Neural progenitor cell (in vitro differentiated cells): ENCODE data around the gene RTN4RL2. TPM values are rescaled to one million over a fixed set of nuclear protein-coding genes. Genes with fewer than 3 reads are reported as not detected.
A peak's percentile ranks its signal among the peaks of the same experiment; 100 is the strongest.

Experiments used
- DNase-seq: peaks from one replicate; pipeline ENCODE4 v3.0.0-alpha.2; 2016; ENCODE audit warnings: low spot score
- H2AFZ ChIP-seq: fragments of 200-600 bp; sonication (generic); replicated peaks from 2 replicates; pipeline ENCODE4 v1.6.1; 2016; ENCODE audit warnings: antibody characterized with exemption
- H3F3A ChIP-seq: fragments of 200-600 bp; sonication (generic); 2 replicates; pipeline ENCODE4 v1.6.1; 2016; ENCODE audit warnings: antibody characterized with exemption, low read depth
- H3K27ac ChIP-seq: fragments of 200-600 bp; sonication (generic); 2 replicates; pipeline ENCODE4 v1.5.1; 2016; ENCODE audit warnings: mild to moderate bottlenecking
- H3K27me3 ChIP-seq: fragments of 200-600 bp; sonication (generic); 2 replicates; pipeline ENCODE4 v1.6.1; 2016; ENCODE audit warnings: mild to moderate bottlenecking, moderate library complexity
- H3K36me3 ChIP-seq: fragments of 200-600 bp; sonication (generic); 2 replicates; pipeline ENCODE4 v1.5.1; 2016
- H3K4me1 ChIP-seq: fragments of 200-600 bp; sonication (generic); 2 replicates; pipeline ENCODE4 v1.6.1; 2016; ENCODE audit warnings: mixed run types
- H3K4me2 ChIP-seq: fragments of 200-600 bp; sonication (generic); 2 replicates; pipeline ENCODE4 v1.6.1; 2016
- H3K4me3 ChIP-seq: fragments of 200-600 bp; sonication (generic); 2 replicates; pipeline ENCODE4 v1.5.1; 2016
- H3K79me2 ChIP-seq: fragments of 200-600 bp; sonication (generic); 2 replicates; pipeline ENCODE4 v1.6.1; 2016; ENCODE audit warnings: low read depth
- H3K9ac ChIP-seq: fragments of 200-600 bp; sonication (generic); 2 replicates; pipeline ENCODE4 v1.6.1; 2016
- H3K9me3 ChIP-seq: fragments of 200-600 bp; sonication (generic); 2 replicates; pipeline ENCODE4 v1.5.1; 2016; ENCODE audit warnings: low read depth
- H4K20me1 ChIP-seq: fragments of 200-600 bp; sonication (generic); 2 replicates; pipeline ENCODE4 v1.6.1; 2016; ENCODE audit warnings: low read depth
- H3K27ac Mint-ChIP-seq: 3 replicates; pipeline ENCODE4 v1.8.0; 2021; ENCODE audit warnings: mixed read lengths
- H3K27me3 Mint-ChIP-seq: 2 replicates; pipeline ENCODE4 v1.8.0; 2022; ENCODE audit warnings: low read depth, mild to moderate bottlenecking, inconsistent platforms, moderate library complexity, mixed read lengths; ENCODE audit not compliant: insufficient read depth
- H3K36me3 Mint-ChIP-seq: 3 replicates; pipeline ENCODE4 v1.8.0; 2021; ENCODE audit warnings: mixed read lengths
- H3K4me1 Mint-ChIP-seq: 3 replicates; pipeline ENCODE4 v1.8.0; 2021; ENCODE audit warnings: mixed read lengths
- H3K4me3 Mint-ChIP-seq: 3 replicates; pipeline ENCODE4 v1.8.0; 2021; ENCODE audit warnings: mild to moderate bottlenecking, moderate library complexity, mixed read lengths
- H3K9me3 Mint-ChIP-seq: 3 replicates; pipeline ENCODE4 v1.8.0; 2020; ENCODE audit warnings: mixed read lengths
- EZH2 ChIP-seq: fragments of 200-600 bp; sonication (generic); IDR thresholded peaks from 2 replicates; pipeline ENCODE4 v1.6.1; 2017; ENCODE audit warnings: antibody characterized with exemption, mild to moderate bottlenecking, moderate library complexity
- EZH2phosphoT487 ChIP-seq: fragments of 200-600 bp; sonication (generic); IDR thresholded peaks from 2 replicates; pipeline ENCODE4 v1.6.1; 2017; ENCODE audit warnings: antibody characterized with exemption
- total RNA-seq: library from RNA; depleted of rRNA; stranded (reverse); fragments of >200 nt; gene quantifications from 2 replicates; pipeline ENCODE4 v1.2.3, GENCODE V29; 2015; ENCODE audit warnings: low replicate concordance
- TF ChIP-seq, protein P1 (sequence below): fragments of 200-600 bp; sonication (generic); IDR thresholded peaks from 2 replicates; pipeline ENCODE4 v1.5.1; 2017; ENCODE audit warnings: antibody characterized with exemption, mild to moderate bottlenecking

RTN4RL2 gene
- total RNA-seq, 1 donor from 2014 or later = 0.13 TPM

GRCh38 chr11:57477507-57478189, 17.3 kb downstream of the RTN4RL2 start:
- H3K27ac Mint-ChIP-seq = no peak overlapping the region
- no peak overlapping the region for H3K4me3 ChIP-seq
- no peaks in the 10 kb centered on the region for H3K9me3 ChIP-seq
- peaks cover 24% of the 10 kb centered on the region for H4K20me1 ChIP-seq
- H3K36me3 ChIP-seq = no peaks in the 10 kb centered on the region
- peaks cover 65% of the 10 kb centered on the region for H3K27me3 Mint-ChIP-seq
- peaks cover 92% of the 10 kb centered on the region for H3K27me3 ChIP-seq
- H3K9ac ChIP-seq = no peak overlapping the region
- H2AFZ ChIP-seq = no peak overlapping the region
- no peak for DNase-seq
- no peaks in the 10 kb centered on the region for H3K9me3 Mint-ChIP-seq
- peaks cover 14% of the 10 kb centered on the region for H3K4me1 ChIP-seq
- H3K4me3 Mint-ChIP-seq = no peak overlapping the region
- H3K4me2 ChIP-seq = no peak overlapping the region
- H3K4me1 Mint-ChIP-seq = peaks cover 51% of the 10 kb centered on the region
- TF ChIP-seq EZH2 = no peak
- TF ChIP-seq, protein P1, sequence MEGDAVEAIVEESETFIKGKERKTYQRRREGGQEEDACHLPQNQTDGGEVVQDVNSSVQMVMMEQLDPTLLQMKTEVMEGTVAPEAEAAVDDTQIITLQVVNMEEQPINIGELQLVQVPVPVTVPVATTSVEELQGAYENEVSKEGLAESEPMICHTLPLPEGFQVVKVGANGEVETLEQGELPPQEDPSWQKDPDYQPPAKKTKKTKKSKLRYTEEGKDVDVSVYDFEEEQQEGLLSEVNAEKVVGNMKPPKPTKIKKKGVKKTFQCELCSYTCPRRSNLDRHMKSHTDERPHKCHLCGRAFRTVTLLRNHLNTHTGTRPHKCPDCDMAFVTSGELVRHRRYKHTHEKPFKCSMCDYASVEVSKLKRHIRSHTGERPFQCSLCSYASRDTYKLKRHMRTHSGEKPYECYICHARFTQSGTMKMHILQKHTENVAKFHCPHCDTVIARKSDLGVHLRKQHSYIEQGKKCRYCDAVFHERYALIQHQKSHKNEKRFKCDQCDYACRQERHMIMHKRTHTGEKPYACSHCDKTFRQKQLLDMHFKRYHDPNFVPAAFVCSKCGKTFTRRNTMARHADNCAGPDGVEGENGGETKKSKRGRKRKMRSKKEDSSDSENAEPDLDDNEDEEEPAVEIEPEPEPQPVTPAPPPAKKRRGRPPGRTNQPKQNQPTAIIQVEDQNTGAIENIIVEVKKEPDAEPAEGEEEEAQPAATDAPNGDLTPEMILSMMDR = no peak
- no peak for TF ChIP-seq EZH2phosphoT487
- no peaks in the 10 kb centered on the region for H3K79me2 ChIP-seq
- H3F3A ChIP-seq = peaks cover 25% of the 10 kb centered on the region
- H3K36me3 Mint-ChIP-seq = no peaks in the 10 kb centered on the region
- no peak overlapping the region for H3K27ac ChIP-seq

GRCh38 chr11:57479021-57479663, 18.8 kb downstream of the RTN4RL2 start:
- Histone ChIP-seq H2AFZ (no peak overlapping the region), H3K79me2 (no peaks in the 10 kb centered on the region), H3K4me2 (no peak overlapping the region), H4K20me1 (peaks cover 24% of the 10 kb centered on the region), H3K27me3 (peaks cover 100% of the 10 kb centered on the region), H3K4me1 (peaks cover 20% of the 10 kb centered on the region), H3F3A (peaks cover 32% of the 10 kb centered on the region), H3K27ac (no peak overlapping the region), H3K9me3 (no peaks in the 10 kb centered on the region), H3K36me3 (no peaks in the 10 kb centered on the region), H3K4me3 (no peak overlapping the region), H3K9ac (no peak overlapping the region)
- no peak for DNase-seq
- Mint-ChIP-seq H3K27ac (no peak overlapping the region), H3K4me3 (peak overlapping the region; percentile 49), H3K27me3 (peaks cover 60% of the 10 kb centered on the region), H3K9me3 (no peaks in the 10 kb centered on the region), H3K36me3 (no peaks in the 10 kb centered on the region), H3K4me1 (peaks cover 43% of the 10 kb centered on the region)
- TF ChIP-seq EZH2phosphoT487 = no peak
- TF ChIP-seq EZH2 = no peak
- TF ChIP-seq, protein P1 = no peak

DNA sequence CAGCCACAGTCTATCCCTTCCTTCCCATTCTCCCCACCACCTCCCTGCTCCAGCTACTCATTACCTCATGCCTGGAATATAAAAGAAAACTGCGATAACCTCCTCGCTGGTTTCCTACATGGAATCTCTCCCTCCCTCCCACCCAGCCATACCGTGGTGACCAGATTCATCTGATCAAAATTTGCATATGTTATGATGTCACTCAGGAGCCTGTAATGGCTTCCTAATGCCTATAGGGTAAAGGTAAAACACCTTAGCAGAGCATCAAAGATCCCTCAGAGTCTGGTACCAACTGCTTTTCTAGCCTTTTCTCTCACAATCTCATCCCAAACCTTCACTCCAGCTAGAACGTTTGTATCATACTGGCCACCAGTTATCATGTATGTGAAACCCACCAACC, 19.6 kb downstream of the RTN4RL2 start:
- no peak overlapping the region for H3K27ac ChIP-seq
- peak overlapping the region; percentile 49 for H3K4me3 Mint-ChIP-seq

More for the DNA sequence above, 19.6 kb downstream of the RTN4RL2 start:
- no peaks in the 10 kb centered on the region for H3K36me3 Mint-ChIP-seq
- Histone ChIP-seq H3K36me3 (no peaks in the 10 kb centered on the region), H3K9me3 (no peaks in the 10 kb centered on the region), H3K79me2 (no peaks in the 10 kb centered on the region), H3K27me3 (peaks cover 100% of the 10 kb centered on the region), H3K4me1 (peaks cover 20% of the 10 kb centered on the region), H3K9ac (no peak overlapping the region), H3K4me2 (no peak overlapping the region), H4K20me1 (peaks cover 20% of the 10 kb centered on the region), H3F3A (peaks cover 32% of the 10 kb centered on the region), H3K4me3 (no peak overlapping the region), H2AFZ (no peak overlapping the region)
- H3K4me1 Mint-ChIP-seq = peaks cover 43% of the 10 kb centered on the region
- DNase-seq = no peak
- peaks cover 59% of the 10 kb centered on the region for H3K27me3 Mint-ChIP-seq
- TF ChIP-seq, protein P1 = no peak
- TF ChIP-seq EZH2phosphoT487 = no peak
- no peak for TF ChIP-seq EZH2
- H3K9me3 Mint-ChIP-seq = no peaks in the 10 kb centered on the region
- H3K27ac Mint-ChIP-seq = no peak overlapping the region
